ENCODE data around the gene RNF150.

GRCh38 chr4:141117935-141118334, 15.3 kb downstream of the RNF150 start:
- TF ChIP-seq, protein P1, sequence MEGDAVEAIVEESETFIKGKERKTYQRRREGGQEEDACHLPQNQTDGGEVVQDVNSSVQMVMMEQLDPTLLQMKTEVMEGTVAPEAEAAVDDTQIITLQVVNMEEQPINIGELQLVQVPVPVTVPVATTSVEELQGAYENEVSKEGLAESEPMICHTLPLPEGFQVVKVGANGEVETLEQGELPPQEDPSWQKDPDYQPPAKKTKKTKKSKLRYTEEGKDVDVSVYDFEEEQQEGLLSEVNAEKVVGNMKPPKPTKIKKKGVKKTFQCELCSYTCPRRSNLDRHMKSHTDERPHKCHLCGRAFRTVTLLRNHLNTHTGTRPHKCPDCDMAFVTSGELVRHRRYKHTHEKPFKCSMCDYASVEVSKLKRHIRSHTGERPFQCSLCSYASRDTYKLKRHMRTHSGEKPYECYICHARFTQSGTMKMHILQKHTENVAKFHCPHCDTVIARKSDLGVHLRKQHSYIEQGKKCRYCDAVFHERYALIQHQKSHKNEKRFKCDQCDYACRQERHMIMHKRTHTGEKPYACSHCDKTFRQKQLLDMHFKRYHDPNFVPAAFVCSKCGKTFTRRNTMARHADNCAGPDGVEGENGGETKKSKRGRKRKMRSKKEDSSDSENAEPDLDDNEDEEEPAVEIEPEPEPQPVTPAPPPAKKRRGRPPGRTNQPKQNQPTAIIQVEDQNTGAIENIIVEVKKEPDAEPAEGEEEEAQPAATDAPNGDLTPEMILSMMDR (IDR thresholded peaks at IDR 0.05): no peak
- TF ChIP-seq POLR2A (IDR thresholded peaks at IDR 0.05): no peak

All from body of pancreas (tissue), 4 donors.